HG02885 (cell line): ENCODE measurements around the gene TMTC3.
"Not testable (repeated sequence)": the region's sequence is repeated elsewhere in the genome, so short reads cannot be mapped to it uniquely, and the experiment has no call there.

Experiments
- ATAC-seq: cut with Tn5 transposase; IDR thresholded peaks from one replicate; pipeline ENCODE4 v1.9.1; 2021; ENCODE audit warnings: mild to moderate bottlenecking; ENCODE audit not compliant: unreplicated experiment, poor library complexity

The TMTC3 gene

GRCh38 chr12:88156075-88156654, 14.1 kb downstream of the TMTC3 start:
- ATAC-seq: no peak

- no peak for ATAC-seq
Measured at GRCh38 chr12:88163371-88163770, 21.3 kb downstream of the TMTC3 start.

GRCh38 chr12:88166179-88166578, 24.1 kb downstream of the TMTC3 start:
- ATAC-seq: no peak

- no peak for ATAC-seq
Measured at GRCh38 chr12:88167384-88167783, 25.3 kb downstream of the TMTC3 start.

DNA sequence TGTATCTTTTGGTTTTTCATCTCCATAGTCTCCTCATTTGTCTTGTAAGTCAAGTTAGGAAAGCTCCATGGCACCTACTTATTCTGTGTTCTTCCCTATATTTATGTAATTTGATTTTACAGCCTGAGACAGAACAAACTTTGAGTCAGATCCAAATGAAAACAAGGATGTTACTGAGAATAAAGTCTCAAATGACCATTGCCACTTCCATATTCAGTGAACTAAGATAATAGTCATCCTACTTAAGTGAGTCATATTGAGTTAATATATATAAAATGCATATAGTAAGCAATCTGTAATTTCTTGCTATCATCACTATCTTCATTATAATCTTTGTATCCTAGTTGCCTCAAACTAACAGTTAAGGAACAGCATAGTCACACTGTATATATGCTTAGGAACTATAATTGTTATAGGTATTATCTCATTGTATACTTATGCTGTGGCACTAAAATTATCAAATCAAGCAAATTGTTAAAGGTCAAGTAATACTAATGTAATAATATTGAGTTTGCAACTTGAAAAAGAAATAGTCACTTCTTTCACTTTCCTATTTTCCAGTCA, 30.8 kb downstream of the TMTC3 start:
- no peak for ATAC-seq

DNA sequence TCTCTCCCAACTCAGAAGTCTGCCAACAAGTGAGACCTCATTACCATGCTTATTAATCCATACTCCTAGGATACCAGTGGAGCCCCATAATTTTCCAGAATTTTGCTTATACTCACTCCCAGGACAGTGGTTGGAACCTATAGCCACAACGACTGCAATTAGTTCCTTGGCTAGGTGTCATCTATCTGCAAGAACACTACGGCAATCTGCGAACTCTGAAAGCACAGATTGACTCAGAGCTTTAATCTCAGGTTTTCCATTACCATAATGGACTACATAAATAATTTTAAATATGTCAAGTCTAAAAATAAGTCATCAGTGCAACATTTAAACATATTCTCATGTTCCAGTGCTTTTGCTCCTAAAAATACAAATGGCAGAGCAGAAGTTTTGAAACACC, 33.4 kb downstream of the TMTC3 start:
- ATAC-seq: no peak

GRCh38 chr12:88179436-88180014, 37.4 kb downstream of the TMTC3 start:
- ATAC-seq: no peak

GRCh38 chr12:88181881-88182280, 39.8 kb downstream of the TMTC3 start:
- no peak for ATAC-seq

DNA sequence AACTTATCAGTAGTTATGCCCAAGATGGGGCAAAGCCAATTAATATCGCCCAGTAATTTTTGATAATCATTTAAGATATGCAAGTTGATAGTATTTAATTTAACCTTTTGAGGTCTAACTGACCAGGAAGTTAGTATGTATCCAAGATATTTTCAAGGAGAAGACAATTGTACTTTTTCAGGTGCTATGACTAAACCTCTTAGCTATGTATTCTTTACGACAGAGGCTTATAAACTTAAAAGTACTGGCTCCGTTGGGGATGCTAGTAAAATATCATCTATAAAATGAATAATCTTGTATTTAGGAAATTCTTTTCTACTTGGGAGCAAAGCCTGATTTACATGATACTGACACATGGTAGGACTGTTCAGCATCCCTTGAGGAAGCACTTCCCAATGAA, 40.3 kb downstream of the TMTC3 start:
- no peak for ATAC-seq

DNA sequence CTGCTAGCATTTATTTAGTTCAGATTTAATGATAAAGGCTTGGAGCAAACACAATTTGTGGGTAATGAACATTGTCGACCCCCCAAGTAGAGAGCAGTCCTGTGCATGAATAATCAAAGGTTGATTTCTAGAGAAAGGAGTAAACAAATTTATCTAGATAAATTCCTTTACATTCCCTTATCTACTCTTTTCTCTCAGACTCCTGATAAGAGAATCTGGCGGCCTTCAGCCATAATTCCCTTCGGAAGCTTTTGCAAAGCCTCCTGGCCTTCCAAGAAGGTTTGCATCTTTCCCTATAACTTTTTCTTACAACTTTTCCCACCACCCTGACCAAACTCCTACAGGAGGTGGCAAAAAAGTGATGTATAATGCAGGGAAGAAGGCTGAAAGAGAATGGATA, 42.1 kb downstream of the TMTC3 start:
- no peak for ATAC-seq

GRCh38 chr12:88185279-88185678, 43.2 kb downstream of the TMTC3 start:
- ATAC-seq: no peak

DNA sequence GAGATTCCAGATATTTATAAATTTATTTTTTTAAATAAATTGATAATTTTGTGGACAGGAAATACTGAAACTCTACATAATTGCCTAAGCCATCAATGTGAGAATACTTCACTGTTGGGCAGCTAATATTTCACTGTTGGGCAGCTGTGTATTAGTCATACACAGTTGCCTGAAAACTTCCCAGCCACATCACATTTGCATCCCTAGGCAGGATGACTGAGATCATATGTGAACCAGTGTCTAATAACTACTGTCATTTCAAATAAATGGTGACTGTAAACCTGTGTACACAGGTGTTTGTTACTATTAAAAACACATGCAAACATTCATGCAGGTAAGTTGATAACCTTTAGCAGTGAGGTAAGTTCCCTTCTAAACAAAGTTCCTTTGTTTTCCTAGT, 43.9 kb downstream of the TMTC3 start:
- ATAC-seq: peak; percentile 77

DNA sequence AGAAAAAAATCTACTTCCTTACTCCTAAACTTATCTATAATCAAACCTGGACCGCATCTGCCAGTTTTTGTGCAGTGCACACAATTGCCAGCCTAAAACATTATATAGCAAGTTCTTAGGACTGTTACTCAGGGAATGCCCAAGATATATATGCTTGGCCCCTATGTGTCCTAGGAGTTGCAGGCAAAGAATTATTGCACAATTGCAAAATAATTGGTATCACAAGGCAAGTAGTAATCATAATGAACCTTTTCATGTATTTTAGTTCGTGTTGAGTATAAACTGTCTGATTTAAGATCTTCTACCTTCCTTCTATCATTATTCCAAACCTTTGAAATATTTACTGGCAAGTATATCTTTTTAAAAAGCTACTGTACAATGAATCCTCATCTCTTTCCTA, 45.5 kb downstream of the TMTC3 start:
- ATAC-seq: no peak

- no peak for ATAC-seq
Measured at GRCh38 chr12:88188180-88188579, 46.1 kb downstream of the TMTC3 start.

DNA sequence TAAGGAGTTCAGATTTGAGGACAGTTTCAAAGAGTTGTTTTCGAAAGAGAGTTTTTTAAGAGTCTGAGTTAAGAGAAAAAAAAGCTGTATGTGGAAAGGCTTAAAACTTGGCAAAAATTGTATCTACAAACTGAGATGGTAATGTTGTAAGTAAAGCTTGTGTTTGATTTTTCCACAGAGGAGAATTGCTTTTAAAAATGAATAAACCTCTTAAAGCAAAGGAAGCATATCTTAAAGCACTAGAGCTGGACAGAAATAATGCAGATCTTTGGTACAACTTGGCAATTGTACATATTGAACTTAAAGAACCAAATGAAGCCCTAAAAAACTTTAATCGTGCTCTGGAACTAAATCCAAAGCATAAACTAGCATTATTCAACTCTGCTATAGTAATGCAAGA, 50.3 kb downstream of the TMTC3 start:
- no peak for ATAC-seq

GRCh38 chr12:88194868-88195267, 52.8 kb downstream of the TMTC3 start:
- ATAC-seq: no peak

DNA sequence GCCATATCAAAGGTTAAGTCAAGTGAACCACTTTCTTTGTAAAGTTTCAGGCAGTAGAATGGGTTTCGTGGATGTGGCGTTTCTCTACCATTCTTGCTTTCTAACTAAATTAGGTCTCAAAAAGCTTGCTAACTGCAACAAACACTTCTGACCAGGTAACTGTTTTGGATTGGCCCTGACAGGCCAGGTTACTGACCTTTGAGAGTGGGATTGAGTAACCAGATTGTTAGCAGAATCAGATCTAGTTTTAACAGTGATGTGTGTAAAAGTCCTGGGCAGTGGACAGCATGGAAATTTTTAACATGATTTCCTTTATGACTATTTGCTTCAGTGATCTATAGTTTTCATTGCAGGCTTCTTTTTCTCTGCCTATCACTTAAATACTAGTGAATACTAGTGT, 57.9 kb downstream of the TMTC3 start:
- ATAC-seq: no peak

DNA sequence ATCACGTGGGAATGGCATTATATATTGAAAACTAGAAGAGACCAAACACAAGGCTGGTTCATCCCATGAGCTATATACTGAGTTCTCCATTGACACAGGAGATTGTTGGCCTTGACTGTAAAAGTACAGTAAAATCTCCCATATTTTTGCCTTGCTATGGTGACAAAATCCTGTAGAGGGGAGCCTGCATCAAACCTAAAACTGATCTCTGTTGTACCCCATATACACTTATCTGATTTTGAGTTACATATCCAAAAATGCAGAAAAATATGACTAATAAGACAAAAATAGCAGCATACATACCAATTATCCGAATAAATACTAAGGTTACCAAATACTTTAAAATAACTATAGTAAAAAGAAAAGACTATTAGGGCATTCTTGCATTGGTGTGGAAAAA, 60.4 kb downstream of the TMTC3 start:
- ATAC-seq: no peak

GRCh38 chr12:88206601-88207000, 64.5 kb downstream of the TMTC3 start:
- no peak for ATAC-seq

DNA sequence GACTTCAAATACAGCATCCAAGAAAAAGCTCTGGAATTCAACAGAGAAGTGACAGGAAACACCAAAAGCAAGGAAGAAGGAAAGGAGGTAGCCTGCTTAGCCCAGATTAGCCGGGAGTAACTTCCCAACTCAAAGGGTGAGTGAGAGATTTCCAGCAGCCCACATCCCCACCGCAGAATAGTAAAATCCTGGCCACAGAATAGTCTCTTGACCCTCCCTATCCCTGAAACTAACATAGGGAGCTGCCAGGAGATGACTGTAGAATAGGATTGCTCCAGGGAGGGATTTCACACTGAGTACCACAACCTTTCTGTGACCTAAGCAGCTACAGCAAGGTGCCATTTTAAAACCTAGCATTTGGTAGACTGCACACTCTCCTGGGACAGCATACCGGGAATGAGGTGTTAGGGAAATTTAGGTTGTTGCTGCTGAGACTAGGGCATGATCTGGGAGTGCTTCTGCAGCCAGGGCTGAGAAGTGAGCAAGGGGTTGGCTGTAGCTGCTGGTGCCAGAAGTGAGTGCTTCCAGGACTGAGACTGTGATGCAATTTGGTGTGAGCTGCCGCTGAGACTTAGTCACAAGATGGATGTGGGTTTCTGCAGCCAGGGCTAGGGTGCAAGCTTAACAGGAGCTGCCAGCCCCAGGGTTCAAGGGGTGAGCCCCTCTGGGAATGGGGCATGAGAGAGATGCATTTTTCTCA, 66.0 kb downstream of the TMTC3 start:
- ATAC-seq: no peak

- ATAC-seq: no peak
Measured at GRCh38 chr12:88208661-88209060, 66.6 kb downstream of the TMTC3 start.

DNA sequence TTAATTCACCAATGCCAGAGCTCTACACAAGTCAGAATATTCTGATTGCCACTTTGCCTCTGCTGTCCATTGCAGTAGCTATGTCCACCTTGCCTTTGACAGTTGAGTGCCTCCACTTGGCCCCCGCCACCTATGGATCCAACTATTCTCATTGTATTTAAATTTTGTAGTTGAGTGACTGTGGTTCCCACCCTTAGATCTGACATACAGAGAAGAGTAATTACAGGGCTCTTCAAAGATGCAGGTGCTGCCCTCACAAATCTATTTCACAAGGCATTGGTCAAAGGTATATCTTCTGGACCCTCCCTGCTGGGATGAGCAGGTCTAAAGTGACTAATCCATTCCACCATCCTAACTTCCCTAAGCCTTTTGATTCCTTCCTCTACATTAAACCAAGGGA, 68.2 kb downstream of the TMTC3 start:
- not testable (repeated sequence) for ATAC-seq
